GM18870 (cell line): ENCODE measurements around the gene NKG7.
"Not testable (repeated sequence)": the region's sequence is repeated elsewhere in the genome, so short reads cannot be mapped to it uniquely, and the experiment has no call there.

ENCODE experiments used
- ATAC-seq: cut with Tn5 transposase; IDR thresholded peaks from one replicate; pipeline ENCODE4 v1.9.1; 2021; ENCODE audit warnings: moderate library complexity; ENCODE audit not compliant: unreplicated experiment

The NKG7 gene

GRCh38 chr19:51372649-51373504, at the start of gene NKG7:
NKG7 (minus strand) TSS chr19:51372654; CDS start chr19:51372535, 119 bp downstream.
- no peak for ATAC-seq

GRCh38 chr19:51422053-51422448, 49.6 kb upstream of the NKG7 start:
- ATAC-seq, result no peak

GRCh38 chr19:51421229-51422052, 49.0 kb upstream of the NKG7 start:
- no peak for ATAC-seq

GRCh38 chr19:51420511-51420910, 48.1 kb upstream of the NKG7 start:
- ATAC-seq, result not testable (repeated sequence)

GRCh38 chr19:51418707-51419106, 46.3 kb upstream of the NKG7 start:
- no peak for ATAC-seq

GRCh38 chr19:51417810-51418157, 45.3 kb upstream of the NKG7 start:
- no peak for ATAC-seq

- ATAC-seq, result no peak
Measured at GRCh38 chr19:51417107-51417809, 44.8 kb upstream of the NKG7 start, which contains the start of gene SIGLEC10. SIGLEC10 (minus strand) TSS chr19:51417642; CDS start chr19:51417581, 61 bp downstream.

GRCh38 chr19:51416422-51416821, 44.0 kb upstream of the NKG7 start:
- not testable (repeated sequence) for ATAC-seq

GRCh38 chr19:51415187-51415586, 42.7 kb upstream of the NKG7 start:
- ATAC-seq, result no peak

GRCh38 chr19:51410950-51411748, 38.7 kb upstream of the NKG7 start:
- no peak for ATAC-seq

- no peak for ATAC-seq
Measured at GRCh38 chr19:51407511-51408131, 35.2 kb upstream of the NKG7 start.

- ATAC-seq, result no peak
Measured at GRCh38 chr19:51402117-51402516, 29.7 kb upstream of the NKG7 start.

- not testable (repeated sequence) for ATAC-seq
Measured at GRCh38 chr19:51399936-51400335, 27.5 kb upstream of the NKG7 start.

- ATAC-seq, result no peak
Measured at GRCh38 chr19:51399231-51399630, 26.8 kb upstream of the NKG7 start.

- ATAC-seq, result no peak
Measured at GRCh38 chr19:51398096-51398704, 25.7 kb upstream of the NKG7 start.

- ATAC-seq, result not testable (repeated sequence)
Measured at GRCh38 chr19:51397453-51397852, 25.0 kb upstream of the NKG7 start.

GRCh38 chr19:51396175-51396574, 23.7 kb upstream of the NKG7 start:
- ATAC-seq, result no peak

GRCh38 chr19:51394050-51394836, 21.8 kb upstream of the NKG7 start:
- peak; percentile 88 for ATAC-seq

- no peak for ATAC-seq
Measured at GRCh38 chr19:51392701-51393100, 20.2 kb upstream of the NKG7 start.
